Ovary (tissue), 9 donors: ENCODE data around the gene TPST1. TPM values are rescaled to one million over a fixed set of nuclear protein-coding genes. Genes with fewer than 3 reads are reported as not detected.

Experiments used
- DNase-seq, 5 donors: peaks; one replicate each; pipeline ENCODE4 v3.0.0-alpha.2; 2019 to 2020
- H3K27ac ChIP-seq, 2 donors: fragments of 200-600 bp; one replicate each; pipeline versions ENCODE4 v1.5.1 to v1.8.0; 2019 to 2022
- H3K27me3 ChIP-seq: fragments of 200-600 bp; one replicate; pipeline ENCODE4 v1.8.0; 2022
- H3K36me3 ChIP-seq: fragments of 200-600 bp; sonication (generic); one replicate; pipeline ENCODE4 v1.5.1; 2019
- H3K4me1 ChIP-seq: one replicate; pipeline ENCODE4 v1.8.1; 2013; ENCODE audit warnings: mild to moderate bottlenecking, moderate library complexity; ENCODE audit not compliant: insufficient read depth
- H3K4me3 ChIP-seq: fragments of 200-600 bp; sonication (generic); one replicate; pipeline ENCODE4 v1.5.1; 2017
- H3K9me3 ChIP-seq, 2 donors: fragments of 200-600 bp in 1 of 2; sonication (generic) in 1 of 2; one replicate each; pipeline versions ENCODE4 v1.5.1 to v1.8.1; 2013 to 2019; ENCODE audit warnings: mild to moderate bottlenecking in 1 of 2, moderate library complexity in 1 of 2
- EP300 ChIP-seq: sonication (generic); formaldehyde crosslinking; IDR thresholded peaks from one replicate; pipeline ENCODE4 v1.6.1; 2017; ENCODE audit warnings: antibody characterized with exemption
- POLR2A ChIP-seq: fragments of 450-650 bp; IDR thresholded peaks from one replicate; pipeline ENCODE4 v1.6.1; 2017; ENCODE audit warnings: antibody characterized with exemption, mild to moderate bottlenecking, moderate library complexity
- WGBS, 3 donors: extraction: QIAGEN DNeasy Blood & Tissue Kit in 1 of 3; methylation state at CpG; one replicate each; pipeline versions ENCODE4 v1.1.5 to v1.1.7; 2013 to 2017; 5-methylcytosine and 5-hydroxymethylcytosine counted together
- intact Hi-C, 4 donors: fragments of 100-400 bp; cut with DNase I; formaldehyde crosslinking; loops; one replicate each; pipeline versions ENCODE4 v1.11.0 to v1.15.1; 2022 to 2023
- polyA plus RNA-seq, 2 donors: library from polyadenylated mRNA; stranded (reverse); fragments of 200-250 nt in 1 of 2; fragments of 350-450 nt in 1 of 2; fragmentation: Illumina TruSeq in 1 of 2; extraction: RNeasy Lipid Tissue Mini Kit (QIAGEN cat#74804) in 1 of 2; gene quantifications; one replicate each; pipeline ENCODE4 v1.2.3, GENCODE V29; 2013 to 2014
- total RNA-seq, 7 donors: library from RNA; depleted of rRNA in 2 of 7; stranded (reverse); fragments of >200 nt in 2 of 7; fragmentation: NEBNext Ultra II Directional in 3 of 7; extraction: Animal tissue kit (Norgen Biotek cat#: 25700) in 3 of 7; gene quantifications; one replicate each; pipeline versions ENCODE4 v1.1.0 to v1.2.4, GENCODE V29; 2016 to 2023
- TF ChIP-seq, protein P1 (sequence below), 3 donors: fragments of 450-650 bp in 2 of 3; fragments of 200-600 bp in 1 of 3; IDR thresholded peaks; one replicate each; pipeline versions ENCODE4 v1.5.1 to v1.8.0; 2016 to 2022; ENCODE audit warnings: antibody characterized with exemption in 3 of 3, mild to moderate bottlenecking in 1 of 3
- donor health status: DM: no; HTN: no; CAD: no; lungs with moderate emphysema.
- donor health status: DM: no; HTN: no; CAD: no.
- donor health status: Bipolar disorder and iron deficiency.
- donor health status: DM: yes; HTN: yes; CAD: no.
- donor health status: DM: no; HTN: no; CAD: no.
- donor health status: DM: yes; HTN: yes; CAD: no.

Gene TPST1
- total and polyA plus RNA-seq, 9 donors, result 18.9 to 42.6 (median 30.3) TPM

DNA sequence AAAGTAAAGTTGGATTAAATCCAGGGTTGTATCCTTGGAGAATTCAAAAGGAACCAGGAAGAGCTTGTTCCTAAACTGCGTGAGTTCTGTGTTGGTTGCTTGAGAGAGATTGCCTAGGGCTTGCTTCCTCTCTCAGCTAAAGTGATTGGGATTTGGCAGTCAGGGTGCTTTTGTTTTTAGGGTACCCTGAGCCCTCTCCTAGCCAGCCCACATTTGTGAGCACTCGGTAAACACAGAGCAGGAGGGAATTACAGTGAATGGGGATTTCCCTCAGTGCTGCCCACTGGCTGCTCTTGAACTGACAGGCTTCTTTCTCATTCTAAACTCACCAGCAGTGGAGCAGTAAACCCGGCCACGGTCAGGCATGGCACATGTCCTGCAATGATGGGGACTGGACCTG lies 146.9 kb downstream of the TPST1 start:
- no peak for DNase-seq
- H3K4me1 ChIP-seq, result peaks cover 5% of the 10 kb centered on the region
- no peak overlapping the region for H3K27ac ChIP-seq
- intact Hi-C loops, result no loop called here
- H3K36me3 ChIP-seq, result no peaks in the 10 kb centered on the region
- no peaks in the 10 kb centered on the region for H3K9me3 ChIP-seq
- H3K27me3 ChIP-seq, result no peaks in the 10 kb centered on the region
- TF ChIP-seq EP300, result no peak
- no peak for TF ChIP-seq POLR2A
- TF ChIP-seq, protein P1, sequence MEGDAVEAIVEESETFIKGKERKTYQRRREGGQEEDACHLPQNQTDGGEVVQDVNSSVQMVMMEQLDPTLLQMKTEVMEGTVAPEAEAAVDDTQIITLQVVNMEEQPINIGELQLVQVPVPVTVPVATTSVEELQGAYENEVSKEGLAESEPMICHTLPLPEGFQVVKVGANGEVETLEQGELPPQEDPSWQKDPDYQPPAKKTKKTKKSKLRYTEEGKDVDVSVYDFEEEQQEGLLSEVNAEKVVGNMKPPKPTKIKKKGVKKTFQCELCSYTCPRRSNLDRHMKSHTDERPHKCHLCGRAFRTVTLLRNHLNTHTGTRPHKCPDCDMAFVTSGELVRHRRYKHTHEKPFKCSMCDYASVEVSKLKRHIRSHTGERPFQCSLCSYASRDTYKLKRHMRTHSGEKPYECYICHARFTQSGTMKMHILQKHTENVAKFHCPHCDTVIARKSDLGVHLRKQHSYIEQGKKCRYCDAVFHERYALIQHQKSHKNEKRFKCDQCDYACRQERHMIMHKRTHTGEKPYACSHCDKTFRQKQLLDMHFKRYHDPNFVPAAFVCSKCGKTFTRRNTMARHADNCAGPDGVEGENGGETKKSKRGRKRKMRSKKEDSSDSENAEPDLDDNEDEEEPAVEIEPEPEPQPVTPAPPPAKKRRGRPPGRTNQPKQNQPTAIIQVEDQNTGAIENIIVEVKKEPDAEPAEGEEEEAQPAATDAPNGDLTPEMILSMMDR (IDR thresholded peaks at IDR 0.05), result no peak
- H3K4me3 ChIP-seq, result no peak overlapping the region
- 9 to 25% (median 13%) methylated on average over 4 of the region's 4 CpGs for WGBS, 3 donors

DNA sequence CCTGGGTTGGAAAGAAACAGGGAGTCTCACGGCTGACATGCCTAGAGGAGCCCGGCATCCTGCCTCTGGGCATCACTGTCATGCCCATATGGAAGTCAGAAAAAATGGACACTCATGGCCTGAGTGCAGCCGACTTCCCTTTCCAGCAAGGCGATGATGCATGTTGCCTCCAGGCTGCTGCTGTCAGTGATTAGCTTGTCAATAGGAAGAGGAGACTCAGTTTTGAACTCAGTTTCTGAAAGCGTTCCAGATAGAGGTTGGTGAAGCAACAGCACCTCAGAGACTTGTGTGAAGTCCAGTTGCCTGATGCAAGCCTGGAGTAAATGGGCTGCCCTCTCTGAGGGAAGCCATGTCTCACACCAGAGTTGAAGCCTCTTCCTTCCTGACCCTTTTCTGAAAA lies 148.4 kb downstream of the TPST1 start:
- DNase-seq, result no peak

DNA sequence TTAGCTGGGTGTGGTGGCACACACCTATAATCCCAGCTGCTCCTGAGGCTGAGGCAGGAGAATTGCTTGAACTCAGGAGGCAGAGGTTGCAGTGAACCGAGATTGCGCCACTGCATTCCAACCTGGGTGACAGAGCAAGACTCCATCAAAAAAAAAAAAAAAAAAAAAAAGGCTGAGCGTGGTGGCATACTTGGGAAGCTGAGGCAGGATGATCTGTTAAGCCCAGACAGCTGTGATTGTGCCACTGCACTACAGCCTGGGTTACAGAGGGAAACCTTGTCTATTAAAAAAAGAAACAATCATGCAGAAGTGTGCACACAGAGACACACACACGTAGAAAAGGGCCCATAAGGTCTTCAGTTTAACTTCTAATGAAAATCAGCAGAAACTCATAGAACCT lies 150.6 kb downstream of the TPST1 start:
- Histone ChIP-seq H3K4me1 (peaks cover 4% of the 10 kb centered on the region), H3K27me3 (no peaks in the 10 kb centered on the region), H3K4me3 (no peak overlapping the region), H3K36me3 (no peaks in the 10 kb centered on the region), H3K9me3 (no peaks in the 10 kb centered on the region), H3K27ac (no peak overlapping the region)
- no peak for DNase-seq
- TF ChIP-seq POLR2A, result no peak
- TF ChIP-seq, protein P1 (IDR thresholded peaks at IDR 0.05), result no peak
- no peak for TF ChIP-seq EP300
- WGBS, 3 donors, result 86 to 95% (median 93%) methylated on average over 4 of the region's 4 CpGs
- intact Hi-C loops, result no loop called here

More for the DNA sequence above, 148.4 kb downstream of the TPST1 start:
- H3K4me1 ChIP-seq, result peaks cover 4% of the 10 kb centered on the region
- WGBS, 3 donors, result 91 to 94% (median 94%) methylated on average over 5 of the region's 5 CpGs
- TF ChIP-seq EP300, result no peak
- TF ChIP-seq POLR2A, result no peak
- TF ChIP-seq, protein P1 (IDR thresholded peaks at IDR 0.05), result no peak
- H3K27me3 ChIP-seq, result no peaks in the 10 kb centered on the region
- no peak overlapping the region for H3K27ac ChIP-seq
- no peaks in the 10 kb centered on the region for H3K9me3 ChIP-seq
- H3K36me3 ChIP-seq, result no peaks in the 10 kb centered on the region
- H3K4me3 ChIP-seq, result no peak overlapping the region
- intact Hi-C loops, result no loop called here

DNA sequence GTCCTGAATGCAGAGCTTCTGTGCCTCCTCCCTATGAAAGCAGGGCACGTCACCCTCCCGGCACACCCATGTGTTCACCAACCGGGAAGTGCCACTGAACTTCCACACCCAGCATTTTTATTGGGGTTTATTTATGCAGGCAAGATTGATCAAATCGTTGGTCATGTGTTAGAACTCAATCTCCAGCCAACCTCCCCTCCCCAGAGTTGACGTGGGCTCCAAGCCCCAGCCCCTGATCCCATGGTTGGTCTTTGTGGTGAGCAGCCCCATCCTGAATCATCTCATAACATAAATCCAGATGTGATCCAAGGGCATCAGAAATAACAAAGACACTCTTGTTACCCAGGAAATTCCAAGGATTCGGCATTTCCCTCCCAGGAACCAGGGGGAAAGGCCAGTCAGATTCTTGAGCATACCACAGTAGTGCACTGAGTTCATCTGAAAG lies 151.2 kb downstream of the TPST1 start:
- H3K9me3 ChIP-seq, result no peaks in the 10 kb centered on the region
- no peak overlapping the region for H3K4me3 ChIP-seq
- no peak overlapping the region for H3K27ac ChIP-seq
- H3K27me3 ChIP-seq, result no peaks in the 10 kb centered on the region
- no peak for DNase-seq
- H3K36me3 ChIP-seq, result no peaks in the 10 kb centered on the region
- peaks cover 4% of the 10 kb centered on the region for H3K4me1 ChIP-seq
- TF ChIP-seq POLR2A (no peak), EP300 (no peak)
- TF ChIP-seq, protein P1 (IDR thresholded peaks at IDR 0.05), result no peak
- WGBS, 3 donors, result 75 to 88% (median 87%) methylated on average over 6 of the region's 6 CpGs
- intact Hi-C loops, result no loop called here
